Neural cell (in vitro differentiated cells): Measurements from ENCODE around the gene RERE. TPM values are rescaled to one million over a fixed set of nuclear protein-coding genes. Genes with fewer than 3 reads are reported as not detected.

Experiments
- H2AFZ ChIP-seq: fragments of 200-600, 300-800 bp; sonication (generic), shearing (Covaris generic); 2 replicates; pipeline ENCODE4 v1.6.0; 2014; ENCODE audit warnings: low read depth, mild to moderate bottlenecking, antibody characterized with exemption, low read length, moderate library complexity
- H3F3A ChIP-seq: fragments of 200-600 bp; shearing (Covaris generic); 2 replicates; pipeline ENCODE4 v1.6.1; 2016; ENCODE audit warnings: mild to moderate bottlenecking, moderate library complexity, mixed read lengths, antibody characterized with exemption, low read length; ENCODE audit not compliant: insufficient read depth, poor library complexity, severe bottlenecking
- H3K27ac ChIP-seq: fragments of 200-600, 300-800 bp; sonication (generic), shearing (Covaris generic); 2 replicates; pipeline ENCODE4 v1.5.1; 2014; ENCODE audit warnings: mild to moderate bottlenecking, low read length, moderate library complexity
- H3K27me3 ChIP-seq: fragments of 300-800, 200-600 bp; sonication (generic), shearing (Covaris generic); 2 replicates; pipeline ENCODE4 v1.6.0; 2014; ENCODE audit warnings: mild to moderate bottlenecking, low read depth, low read length, moderate library complexity; ENCODE audit not compliant: insufficient read depth
- H3K36me3 ChIP-seq: fragments of 300-800, 200-600 bp; sonication (generic), shearing (Covaris generic); 2 replicates; pipeline ENCODE4 v1.5.1; 2014; ENCODE audit warnings: mild to moderate bottlenecking, antibody characterized with exemption, low read length, moderate library complexity; ENCODE audit not compliant: insufficient read depth
- H3K4me2 ChIP-seq: fragments of 300-800, 200-600 bp; sonication (generic), shearing (Covaris generic); 2 replicates; pipeline ENCODE4 v1.6.0; 2014; ENCODE audit warnings: mild to moderate bottlenecking, low read length
- H3K4me3 ChIP-seq: fragments of 300-800, 200-600 bp; sonication (generic), shearing (Covaris generic); 2 replicates; pipeline ENCODE4 v1.5.1; 2014; ENCODE audit warnings: mild to moderate bottlenecking, low read length, moderate library complexity
- H3K79me2 ChIP-seq: fragments of 200-600 bp; shearing (Covaris generic); replicated peaks from 2 replicates; pipeline ENCODE4 v1.6.0; 2014; ENCODE audit warnings: mild to moderate bottlenecking, low read length, moderate library complexity; ENCODE audit not compliant: insufficient read depth
- H3K9ac ChIP-seq: fragments of 300-800, 200-600 bp; sonication (generic), shearing (Covaris generic); 2 replicates; pipeline ENCODE4 v1.6.1; 2016; ENCODE audit warnings: mild to moderate bottlenecking, low read length, mixed read lengths
- H3K9me2 ChIP-seq: fragments of 200-600 bp; shearing (Covaris generic); 2 replicates; pipeline ENCODE4 v1.6.1; 2016; ENCODE audit warnings: mild to moderate bottlenecking, low read length, mixed read lengths; ENCODE audit not compliant: insufficient read depth
- H3K9me3 ChIP-seq: fragments of 200-600, 300-800 bp; sonication (generic), shearing (Covaris generic); 2 replicates; pipeline ENCODE4 v1.6.1; 2016; ENCODE audit warnings: mild to moderate bottlenecking, mixed run types, low read length, moderate library complexity, mixed read lengths
- H4K20me1 ChIP-seq: fragments of 200-600 bp; shearing (Covaris generic); 2 replicates; pipeline ENCODE4 v1.6.1; 2016; ENCODE audit warnings: mild to moderate bottlenecking, mixed run types; ENCODE audit not compliant: insufficient read depth
- EP300 ChIP-seq: fragments of 450-650 bp; conservative IDR thresholded peaks from 2 replicates; pipeline ENCODE4 v1.6.1; 2014; ENCODE audit warnings: antibody characterized with exemption, mild to moderate bottlenecking, moderate library complexity; ENCODE audit not compliant: poor library complexity, severe bottlenecking
- EZH2 ChIP-seq: fragments of 200-600, 300-800 bp; shearing (Covaris generic), sonication (generic); IDR thresholded peaks from 2 replicates; pipeline ENCODE4 v1.6.1; 2014; ENCODE audit warnings: antibody characterized with exemption, low read length, borderline replicate concordance, mild to moderate bottlenecking; ENCODE audit not compliant: insufficient read depth, poor library complexity, severe bottlenecking
- MXI1 ChIP-seq: fragments of 450-650 bp; conservative IDR thresholded peaks from 2 replicates; pipeline ENCODE4 v1.6.1; 2014; ENCODE audit warnings: antibody characterized with exemption, mild to moderate bottlenecking; ENCODE audit not compliant: poor library complexity, severe bottlenecking
- POLR2AphosphoS5 ChIP-seq: IDR thresholded peaks from 2 replicates; pipeline ENCODE4 v1.6.1; 2012
- RAD21 ChIP-seq: fragments of 450-650 bp; conservative IDR thresholded peaks from 2 replicates; pipeline ENCODE4 v1.6.1; 2014; ENCODE audit warnings: antibody characterized with exemption, mild to moderate bottlenecking, moderate library complexity
- REST ChIP-seq: IDR thresholded peaks from 2 replicates; pipeline ENCODE4 v1.6.1; 2012; ENCODE audit warnings: borderline replicate concordance
- SMC3 ChIP-seq: fragments of 450-650 bp; conservative IDR thresholded peaks from 2 replicates; pipeline ENCODE4 v1.6.1; 2014; ENCODE audit warnings: antibody characterized with exemption, mild to moderate bottlenecking, moderate library complexity; ENCODE audit not compliant: poor library complexity
- TAF1 ChIP-seq: IDR thresholded peaks from 2 replicates; pipeline ENCODE4 v1.6.1; 2012; ENCODE audit warnings: low read depth
- polyA plus RNA-seq: library from polyadenylated mRNA; depleted of rRNA; stranded (reverse); fragments of >200 nt; gene quantifications from 2 replicates; pipeline ENCODE4 v1.2.3, GENCODE V29; 2014
- TF ChIP-seq, protein P1 (sequence below): fragments of 450-650 bp; IDR thresholded peaks from 2 replicates; pipeline ENCODE4 v1.5.1; 2014; ENCODE audit warnings: antibody characterized with exemption, mild to moderate bottlenecking, moderate library complexity; ENCODE audit not compliant: poor library complexity, severe bottlenecking

Gene RERE
- polyA plus RNA-seq, 1 donor from 2014 or later = 21.0 TPM

DNA sequence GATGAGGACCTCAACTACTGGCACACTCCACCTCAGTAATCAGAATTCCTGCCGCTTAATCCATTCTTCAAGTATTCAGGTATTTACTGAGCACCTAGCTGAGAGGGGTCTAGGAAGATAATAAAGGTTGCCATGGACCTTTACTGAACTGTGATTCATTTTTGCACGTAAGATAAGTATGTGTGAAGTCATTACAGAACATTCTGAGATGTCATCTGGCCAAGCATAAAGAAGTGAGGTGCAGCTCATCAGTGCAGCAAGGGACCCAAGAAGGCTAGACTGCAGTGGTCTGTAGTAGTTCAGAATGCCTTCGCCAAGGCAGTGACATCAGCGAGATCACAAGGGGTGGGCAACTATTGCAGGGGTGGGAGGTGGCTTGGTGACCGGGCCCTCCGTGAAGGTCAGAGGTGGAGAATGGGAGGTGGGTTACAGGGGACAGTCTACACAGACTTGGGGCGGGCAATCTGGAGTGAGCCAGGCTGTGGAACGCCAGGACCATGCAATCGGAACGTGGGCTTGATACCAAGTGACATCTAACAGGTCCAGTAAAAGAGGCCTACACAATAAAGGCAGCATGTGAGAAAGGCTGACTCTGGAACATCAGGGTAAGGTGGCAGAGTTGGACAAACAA, 392.2 kb downstream of the RERE start:
- Histone ChIP-seq H2AFZ (no peak overlapping the region), H3K4me3 (no peak overlapping the region), H3K4me2 (no peak overlapping the region), H3K9me3 (no peaks in the 10 kb centered on the region), H3K9me2 (no peaks in the 10 kb centered on the region), H3K27me3 (no peaks in the 10 kb centered on the region), H3K9ac (no peak overlapping the region), H3K36me3 (no peaks in the 10 kb centered on the region), H4K20me1 (peaks cover 17% of the 10 kb centered on the region), H3F3A (peaks cover 4% of the 10 kb centered on the region), H3K27ac (no peak overlapping the region), H3K79me2 (peaks cover 8% of the 10 kb centered on the region)
- TF ChIP-seq, protein P1, sequence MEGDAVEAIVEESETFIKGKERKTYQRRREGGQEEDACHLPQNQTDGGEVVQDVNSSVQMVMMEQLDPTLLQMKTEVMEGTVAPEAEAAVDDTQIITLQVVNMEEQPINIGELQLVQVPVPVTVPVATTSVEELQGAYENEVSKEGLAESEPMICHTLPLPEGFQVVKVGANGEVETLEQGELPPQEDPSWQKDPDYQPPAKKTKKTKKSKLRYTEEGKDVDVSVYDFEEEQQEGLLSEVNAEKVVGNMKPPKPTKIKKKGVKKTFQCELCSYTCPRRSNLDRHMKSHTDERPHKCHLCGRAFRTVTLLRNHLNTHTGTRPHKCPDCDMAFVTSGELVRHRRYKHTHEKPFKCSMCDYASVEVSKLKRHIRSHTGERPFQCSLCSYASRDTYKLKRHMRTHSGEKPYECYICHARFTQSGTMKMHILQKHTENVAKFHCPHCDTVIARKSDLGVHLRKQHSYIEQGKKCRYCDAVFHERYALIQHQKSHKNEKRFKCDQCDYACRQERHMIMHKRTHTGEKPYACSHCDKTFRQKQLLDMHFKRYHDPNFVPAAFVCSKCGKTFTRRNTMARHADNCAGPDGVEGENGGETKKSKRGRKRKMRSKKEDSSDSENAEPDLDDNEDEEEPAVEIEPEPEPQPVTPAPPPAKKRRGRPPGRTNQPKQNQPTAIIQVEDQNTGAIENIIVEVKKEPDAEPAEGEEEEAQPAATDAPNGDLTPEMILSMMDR = no peak
- no peak for TF ChIP-seq REST
- TF ChIP-seq RAD21 = no peak
- TF ChIP-seq TAF1 = no peak
- no peak for TF ChIP-seq EP300
- no peak for TF ChIP-seq SMC3
- no peak for TF ChIP-seq MXI1
- TF ChIP-seq POLR2AphosphoS5 = no peak
- TF ChIP-seq EZH2 = no peak

GRCh38 chr1:8424539-8425116, 392.8 kb downstream of the RERE start:
- peaks cover 14% of the 10 kb centered on the region for H3K79me2 ChIP-seq
- H3K9ac ChIP-seq = peak overlapping the region; percentile 57
- H3K4me2 ChIP-seq = no peak overlapping the region
- TF ChIP-seq EP300 (no peak), EZH2 (no peak), SMC3 (no peak), REST (no peak), MXI1 (no peak), POLR2AphosphoS5 (no peak), RAD21 (no peak), TAF1 (no peak)
- TF ChIP-seq, protein P1 = no peak
- H3K27ac ChIP-seq = peak overlapping the region; percentile 31
- H2AFZ ChIP-seq = no peak overlapping the region
- peaks cover 19% of the 10 kb centered on the region for H4K20me1 ChIP-seq
- no peaks in the 10 kb centered on the region for H3K9me3 ChIP-seq
- H3K27me3 ChIP-seq = no peaks in the 10 kb centered on the region
- H3K9me2 ChIP-seq = no peaks in the 10 kb centered on the region
- peak overlapping the region; percentile 69 for H3K4me3 ChIP-seq
- H3K36me3 ChIP-seq = no peaks in the 10 kb centered on the region
- H3F3A ChIP-seq = peaks cover 4% of the 10 kb centered on the region
